ENCODE results near the gene KRT39.

DNA sequence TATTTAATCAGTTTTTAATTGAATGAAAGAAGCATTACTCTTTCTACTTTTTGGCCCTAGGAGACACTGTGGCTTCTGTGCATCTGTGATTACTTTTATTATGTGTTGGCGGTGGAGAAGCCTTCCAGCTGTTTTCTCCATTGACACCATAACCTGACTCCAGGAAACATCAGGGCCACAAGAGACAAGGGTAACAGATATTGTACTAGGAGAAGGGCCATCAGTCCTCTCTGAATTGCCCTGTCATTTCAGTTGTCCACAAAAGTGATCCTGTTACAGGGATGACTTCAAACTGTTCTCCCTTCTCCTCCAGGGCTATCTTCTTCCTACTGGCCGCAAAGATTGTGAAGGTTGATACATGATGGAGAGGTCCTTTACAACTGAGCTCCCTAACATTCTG is 14.6 kb downstream of the KRT39 start:
- TF ChIP-seq CTCF (IDR thresholded peaks at IDR 0.05) (no peak), ZFX (IDR thresholded peaks at IDR 0.05; ENCODE audit: borderline replicate concordance) (no peak)

Measured in 22Rv1 (cell line).